Gastroesophageal sphincter (tissue), 4 donors: ENCODE measurements around the gene ABHD10. TPM values are rescaled to one million over a fixed set of nuclear protein-coding genes. Genes with fewer than 3 reads are reported as not detected.

Experiments
- ATAC-seq: fragments of 150-250 bp; one replicate; pipeline ENCODE4 v1.9.1; 2016; ENCODE audit warnings: mild to moderate bottlenecking, moderate library complexity
- H3K27ac ChIP-seq, 4 donors: fragments of 200-600 bp; sonication (generic) in 3 of 4; 1 replicate in 3 of 4; 2 replicates in 1 of 4; pipeline ENCODE4 v1.5.1; 2016 to 2019
- H3K27me3 ChIP-seq: fragments of 200-600 bp; sonication (generic); one replicate; pipeline ENCODE4 v1.5.1; 2019
- H3K36me3 ChIP-seq, 2 donors: fragments of 200-600 bp; sonication (generic); one replicate each; pipeline ENCODE4 v1.5.1; 2019; ENCODE audit warnings: control low read depth in 1 of 2
- H3K4me1 ChIP-seq, 3 donors: fragments of 200-600 bp; sonication (generic); 1 replicate in 2 of 3; 2 replicates in 1 of 3; pipeline ENCODE4 v1.5.1; 2016 to 2019; ENCODE audit warnings: control low read depth in 2 of 3
- H3K4me3 ChIP-seq, 2 donors: fragments of 200-600 bp; sonication (generic); one replicate each; pipeline ENCODE4 v1.5.1; 2019; ENCODE audit warnings: mild to moderate bottlenecking in 1 of 2, moderate library complexity in 1 of 2
- H3K9me3 ChIP-seq, 3 donors: fragments of 200-600 bp; sonication (generic); one replicate each; pipeline ENCODE4 v1.5.1; 2017 to 2019; ENCODE audit warnings: control low read depth in 2 of 3
- EP300 ChIP-seq: sonication (generic); formaldehyde crosslinking; IDR thresholded peaks from one replicate; pipeline ENCODE4 v1.6.1; 2017; ENCODE audit warnings: antibody characterized with exemption, mild to moderate bottlenecking
- POLR2A ChIP-seq, 2 donors: fragments of 450-650 bp; IDR thresholded peaks; one replicate each; pipeline ENCODE4 v1.6.1; 2017; ENCODE audit warnings: antibody characterized with exemption in 2 of 2, mild to moderate bottlenecking in 2 of 2, moderate library complexity in 1 of 2
- POLR2AphosphoS5 ChIP-seq: sonication (generic); formaldehyde crosslinking; IDR thresholded peaks from one replicate; pipeline ENCODE4 v1.6.1; 2017; ENCODE audit warnings: antibody characterized with exemption
- WGBS, 2 donors: methylation state at CpG; one replicate each; pipeline ENCODE4 v1.1.5; 2018; ENCODE audit warnings: low coverage in 1 of 2; 5-methylcytosine and 5-hydroxymethylcytosine counted together
- total RNA-seq, 4 donors: library from RNA; depleted of rRNA; stranded (reverse); fragments of >200 nt; gene quantifications; one replicate each; pipeline ENCODE4 v1.1.0, GENCODE V29; 2016
- TF ChIP-seq, protein P1 (sequence below), 4 experiments: fragments of 200-600 bp in 2 of 4; fragments of 450-650 bp in 2 of 4; sonication (generic) in 1 of 4; IDR thresholded peaks; one replicate each; pipeline ENCODE4 v1.5.1; 2017 to 2019; ENCODE audit warnings: antibody characterized with exemption in 4 of 4, mild to moderate bottlenecking in 2 of 4, moderate library complexity in 2 of 4

Gene ABHD10
- total RNA-seq, 4 donors from 2014 or later, result 10.6 to 22.4 (median 17.1) TPM

DNA sequence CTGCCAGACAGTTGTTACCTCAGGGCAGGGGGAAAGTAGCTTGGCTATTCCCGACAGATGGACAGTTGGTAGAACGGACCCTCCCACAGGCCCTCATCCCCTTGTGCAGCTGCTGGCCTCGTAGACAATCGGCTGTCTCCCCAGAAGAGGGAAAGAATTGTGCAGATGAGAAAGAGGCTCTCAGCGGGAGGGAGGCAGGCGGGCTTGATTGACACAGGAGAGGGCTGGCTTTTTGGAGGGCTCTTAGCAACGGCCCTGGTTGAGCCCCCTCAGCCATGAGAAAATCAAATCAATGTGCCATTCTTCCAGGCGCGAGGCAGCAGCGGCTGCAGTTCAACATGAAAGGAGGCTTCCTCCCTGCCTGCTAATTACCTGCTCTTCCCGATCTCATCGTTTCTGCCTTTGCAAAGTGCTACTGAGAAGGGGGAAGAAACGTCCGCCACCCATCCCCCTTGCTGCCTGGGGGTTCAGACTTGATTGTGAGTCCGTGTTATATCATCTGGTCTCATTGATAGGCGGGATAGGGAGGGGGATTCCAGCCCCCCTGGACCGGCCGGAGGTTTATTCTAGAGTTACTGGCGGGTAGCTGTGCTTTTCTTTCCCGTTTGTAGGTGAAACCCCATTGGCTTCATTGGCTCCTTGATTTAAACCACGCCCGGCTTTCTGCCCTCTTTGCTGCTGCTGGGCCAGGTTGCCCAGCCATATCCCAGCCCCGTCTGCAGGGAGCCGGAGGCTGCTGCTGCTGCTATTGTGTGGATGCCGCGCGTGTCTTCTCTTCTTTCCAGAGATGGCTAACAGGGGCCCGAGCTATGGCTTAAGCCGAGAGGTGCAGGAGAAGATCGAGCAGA, 20.0 kb downstream of the ABHD10 start, which contains the start of gene TAGLN3:
Gene TAGLN3 (plus strand): TSS at position 287 of the 848 bp plus-strand sequence. CDS start 501 bp downstream, at position 788.
- WGBS, 2 donors, result 3 to 4% methylated on average over 6 to 15 of the region's 30 CpGs
- peaks cover 0 to 16% (median 6%) of the 10 kb centered on the region in 3 donors for H3K4me1 ChIP-seq
- no peaks in the 10 kb centered on the region for H3K9me3 ChIP-seq
- no peak within 1 kb of the TSS for H3K27ac ChIP-seq
- TF ChIP-seq POLR2AphosphoS5 (no peak), POLR2A (IDR thresholded peaks at IDR 0.05) (no peak), EP300 (no peak)
- TF ChIP-seq, protein P1, sequence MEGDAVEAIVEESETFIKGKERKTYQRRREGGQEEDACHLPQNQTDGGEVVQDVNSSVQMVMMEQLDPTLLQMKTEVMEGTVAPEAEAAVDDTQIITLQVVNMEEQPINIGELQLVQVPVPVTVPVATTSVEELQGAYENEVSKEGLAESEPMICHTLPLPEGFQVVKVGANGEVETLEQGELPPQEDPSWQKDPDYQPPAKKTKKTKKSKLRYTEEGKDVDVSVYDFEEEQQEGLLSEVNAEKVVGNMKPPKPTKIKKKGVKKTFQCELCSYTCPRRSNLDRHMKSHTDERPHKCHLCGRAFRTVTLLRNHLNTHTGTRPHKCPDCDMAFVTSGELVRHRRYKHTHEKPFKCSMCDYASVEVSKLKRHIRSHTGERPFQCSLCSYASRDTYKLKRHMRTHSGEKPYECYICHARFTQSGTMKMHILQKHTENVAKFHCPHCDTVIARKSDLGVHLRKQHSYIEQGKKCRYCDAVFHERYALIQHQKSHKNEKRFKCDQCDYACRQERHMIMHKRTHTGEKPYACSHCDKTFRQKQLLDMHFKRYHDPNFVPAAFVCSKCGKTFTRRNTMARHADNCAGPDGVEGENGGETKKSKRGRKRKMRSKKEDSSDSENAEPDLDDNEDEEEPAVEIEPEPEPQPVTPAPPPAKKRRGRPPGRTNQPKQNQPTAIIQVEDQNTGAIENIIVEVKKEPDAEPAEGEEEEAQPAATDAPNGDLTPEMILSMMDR (IDR thresholded peaks at IDR 0.05), result no peak
- peak; percentile 56 for ATAC-seq
- peaks cover 10% of the 10 kb centered on the region for H3K27me3 ChIP-seq
- peak within 1 kb of the TSS; percentile 18 to 39 for H3K4me3 ChIP-seq
- peaks cover 0 to 1% of the 10 kb centered on the region in 2 donors for H3K36me3 ChIP-seq

DNA sequence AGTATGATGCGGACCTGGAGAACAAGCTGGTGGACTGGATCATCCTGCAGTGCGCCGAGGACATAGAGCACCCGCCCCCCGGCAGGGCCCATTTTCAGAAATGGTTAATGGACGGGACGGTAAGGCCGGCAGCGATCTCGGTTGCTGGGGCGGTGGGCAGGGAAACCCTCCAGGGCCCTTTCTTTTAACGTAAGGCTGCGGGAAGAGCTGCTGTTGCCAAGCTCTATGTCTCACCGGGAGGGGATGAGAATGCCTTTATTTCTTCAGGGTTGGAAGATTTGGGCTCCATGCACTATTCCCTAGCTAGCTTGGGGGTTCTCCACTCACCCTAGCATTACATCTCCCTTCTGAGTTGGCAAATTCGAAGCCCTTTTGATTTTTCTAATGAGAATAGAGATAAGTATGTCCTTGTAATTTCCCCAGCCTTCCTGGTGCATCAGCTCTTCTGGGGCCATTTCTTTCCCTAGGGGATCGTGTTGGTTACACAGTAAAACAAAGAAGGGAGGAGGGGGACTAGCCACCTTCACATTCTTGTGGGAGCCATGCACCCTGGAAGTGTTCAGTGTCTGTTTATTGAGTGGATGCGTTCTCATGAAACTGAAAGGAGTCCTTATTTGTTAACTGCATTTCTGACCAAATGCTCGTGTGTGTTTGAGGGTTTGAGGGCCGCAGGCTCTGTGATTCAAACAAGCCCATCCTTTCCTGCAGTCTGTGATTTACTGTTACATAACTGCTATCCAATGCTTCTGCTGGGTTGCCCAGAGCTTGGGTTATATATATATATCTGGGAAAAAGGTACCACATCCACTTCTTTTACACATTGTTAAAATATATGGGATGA, 20.9 kb downstream of the ABHD10 start:
- TF ChIP-seq EP300 (no peak), POLR2AphosphoS5 (no peak), POLR2A (IDR thresholded peaks at IDR 0.05) (no peak)
- TF ChIP-seq, protein P1 (IDR thresholded peaks at IDR 0.05), result no peak
- WGBS, 2 donors, result 43 to 76% methylated on average over 3 to 13 of the region's 19 CpGs
- no peak for ATAC-seq
- peak overlapping the region in 1 of 2 donors; percentile 39 for H3K4me3 ChIP-seq
- no peaks in the 10 kb centered on the region for H3K9me3 ChIP-seq
- no peaks in the 10 kb centered on the region for H3K36me3 ChIP-seq
- peaks cover 10% of the 10 kb centered on the region for H3K27me3 ChIP-seq
- H3K4me1 ChIP-seq, result peaks cover 0 to 16% (median 6%) of the 10 kb centered on the region in 3 donors
- H3K27ac ChIP-seq, result no peak overlapping the region

DNA sequence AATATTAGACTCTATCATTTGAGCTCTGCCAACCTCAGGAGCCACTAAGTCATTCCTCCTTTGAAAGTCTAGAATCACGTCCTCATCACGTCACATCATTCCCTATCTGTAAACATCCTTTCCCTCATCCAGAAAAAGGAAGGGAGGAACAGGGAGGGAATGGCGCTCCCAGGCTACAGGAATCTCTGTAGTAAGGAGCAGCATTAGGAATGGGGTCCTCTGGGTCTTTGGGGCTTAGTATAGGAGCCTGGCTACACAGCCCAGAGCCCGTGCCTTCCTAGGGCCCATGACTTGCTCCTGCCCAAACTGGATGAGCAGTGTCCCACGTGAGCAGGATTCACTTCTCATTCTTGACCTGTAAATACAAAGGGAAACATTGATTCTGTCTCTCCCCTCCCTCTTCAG, 21.5 kb downstream of the ABHD10 start:
- no peaks in the 10 kb centered on the region for H3K36me3 ChIP-seq
- TF ChIP-seq, protein P1 (IDR thresholded peaks at IDR 0.05), result no peak
- TF ChIP-seq POLR2AphosphoS5 (no peak), EP300 (no peak), POLR2A (IDR thresholded peaks at IDR 0.05) (no peak)
- no peaks in the 10 kb centered on the region for H3K9me3 ChIP-seq
- peaks cover 10% of the 10 kb centered on the region for H3K27me3 ChIP-seq
- peaks cover 0 to 16% (median 6%) of the 10 kb centered on the region in 3 donors for H3K4me1 ChIP-seq
- ATAC-seq, result no peak
- no peak overlapping the region for H3K4me3 ChIP-seq
- H3K27ac ChIP-seq, result no peak overlapping the region
- WGBS, 2 donors, result 95 to 100% methylated on average over 2 to 4 of the region's 5 CpGs

DNA sequence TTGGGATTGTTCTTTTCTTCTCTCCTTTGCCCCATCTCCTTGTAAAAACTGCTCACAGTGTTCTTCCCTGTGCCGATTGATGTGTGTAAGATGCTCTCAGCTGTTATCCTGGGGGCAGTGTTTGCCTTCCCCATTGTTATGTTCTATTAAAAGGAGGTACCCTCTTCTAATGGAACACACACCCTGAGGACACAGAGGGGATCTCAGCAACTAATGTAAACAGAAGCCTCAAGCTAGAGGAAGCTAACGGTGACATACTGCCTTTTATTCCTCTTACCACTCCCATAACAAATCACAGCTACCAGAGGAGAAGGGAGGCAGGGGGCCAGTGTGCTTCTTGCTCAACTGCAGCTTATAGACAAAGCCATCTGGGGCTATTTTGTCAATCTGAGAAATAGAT, 22.1 kb downstream of the ABHD10 start:
- Histone ChIP-seq H3K36me3 (no peaks in the 10 kb centered on the region), H3K4me1 (peaks cover 0 to 16% (median 6%) of the 10 kb centered on the region in 3 donors), H3K27me3 (peaks cover 10% of the 10 kb centered on the region), H3K27ac (no peak overlapping the region), H3K4me3 (no peak overlapping the region), H3K9me3 (no peaks in the 10 kb centered on the region)
- TF ChIP-seq POLR2AphosphoS5, result no peak
- TF ChIP-seq POLR2A (IDR thresholded peaks at IDR 0.05), result no peak
- TF ChIP-seq, protein P1 (IDR thresholded peaks at IDR 0.05), result no peak
- no peak for TF ChIP-seq EP300
- no peak for ATAC-seq
- WGBS, 2 donors, result 93 to 94% methylated on average over 2 of the region's 2 CpGs
